NCI-H345 treated with DMSO at 0.1 percent for 48 hours (cell line): ENCODE measurements around the gene RC3H2.
A peak's percentile ranks its signal among the peaks of the same experiment; 100 is the strongest.
"Not testable (repeated sequence)": the region's sequence is repeated elsewhere in the genome, so short reads cannot be mapped to it uniquely, and the experiment has no call there.

ENCODE experiments used
- DNase-seq: peaks from one replicate; lab custom pipeline; 2025; ENCODE audit not compliant: unreplicated experiment; lab: John Stamatoyannopoulos, UW

RC3H2 gene

DNA sequence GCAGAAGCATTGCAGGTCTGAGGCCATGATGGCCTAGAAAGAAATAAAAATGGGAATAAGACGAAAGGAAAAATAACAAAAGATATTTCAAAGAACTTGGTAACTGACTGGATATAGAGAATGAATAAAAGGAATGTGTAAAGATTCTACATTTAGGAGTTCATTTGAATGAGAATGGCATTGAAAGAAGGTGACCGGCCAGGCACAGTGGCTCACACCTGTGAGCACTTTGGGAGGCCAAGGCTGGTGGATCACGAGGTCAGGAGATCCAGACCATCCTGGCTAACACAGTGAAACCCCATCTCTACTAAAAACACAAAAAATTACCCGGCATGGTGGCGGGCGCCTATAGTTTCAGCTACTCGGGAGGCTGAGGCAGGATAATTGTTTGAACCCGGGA lies 17.6 kb upstream of the RC3H2 start:
- DNase-seq: no peak

- no peak for DNase-seq
Measured at GRCh38 chr9:122918310-122918709, 13.2 kb upstream of the RC3H2 start.

GRCh38 chr9:122912964-122913673 lies 8.0 kb upstream of the RC3H2 start, which contains the start of gene ZBTB6:
Gene ZBTB6 (minus strand): TSS chr9:122913323. CDS start chr9:122912072, 1,251 bp downstream.
- DNase-seq: peak; percentile 79

DNA sequence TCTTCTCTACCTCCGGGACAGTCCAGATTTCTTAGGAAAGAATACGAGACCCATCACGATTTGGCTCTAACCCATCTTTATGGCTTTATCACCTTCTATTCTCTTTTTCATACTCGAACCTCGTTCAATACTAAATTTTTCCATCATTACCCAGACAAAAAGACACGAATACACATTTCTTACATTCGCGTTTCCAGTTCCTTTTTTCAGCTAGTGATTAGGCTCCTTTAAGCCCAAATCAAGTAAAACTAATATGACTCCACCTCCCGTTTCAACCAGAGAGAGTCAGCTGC lies 7.5 kb upstream of the RC3H2 start:
- no peak for DNase-seq

GRCh38 chr9:122906122-122906521 lies 963 bp upstream of the RC3H2 start:
- DNase-seq: not testable (repeated sequence)

DNA sequence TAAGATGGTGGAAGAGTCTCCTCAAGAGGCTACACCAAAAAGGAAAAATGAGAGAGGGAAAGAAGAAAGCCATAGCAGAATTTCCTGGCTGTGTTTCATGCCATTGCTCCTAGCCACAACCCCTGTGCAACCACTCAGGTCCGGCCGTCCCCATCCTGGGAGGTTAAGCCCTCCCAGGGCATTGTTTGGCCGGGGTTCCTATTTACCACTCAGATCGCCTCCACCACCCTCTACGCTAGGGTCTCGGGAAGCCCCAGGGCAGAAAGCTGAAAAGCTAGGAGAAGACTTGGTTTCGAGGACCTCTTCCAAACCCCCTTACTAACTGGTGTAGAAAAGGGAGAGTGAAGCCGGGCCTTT lies 715 bp downstream of the RC3H2 start:
- DNase-seq: no peak

DNA sequence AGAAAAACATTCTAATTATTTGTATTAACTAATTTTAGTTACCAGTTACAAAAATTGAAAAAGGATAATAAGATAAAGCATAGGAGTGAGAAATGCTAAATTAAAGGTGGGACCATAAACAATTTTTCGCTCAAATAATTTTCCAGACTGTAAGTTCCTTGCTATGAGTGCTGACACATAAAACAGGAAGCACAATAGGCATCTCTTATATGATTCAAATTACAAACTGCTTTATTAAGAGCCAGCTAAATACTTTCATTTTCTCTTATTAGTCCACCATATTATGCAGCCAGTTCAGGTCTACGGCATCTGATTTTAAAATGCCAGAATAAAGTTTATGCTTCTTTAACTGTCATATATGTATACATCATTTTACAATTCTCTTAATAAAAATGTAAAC lies 4.4 kb downstream of the RC3H2 start:
- DNase-seq: no peak

- no peak for DNase-seq
Measured at GRCh38 chr9:122897969-122898368, 7.2 kb downstream of the RC3H2 start.

DNA sequence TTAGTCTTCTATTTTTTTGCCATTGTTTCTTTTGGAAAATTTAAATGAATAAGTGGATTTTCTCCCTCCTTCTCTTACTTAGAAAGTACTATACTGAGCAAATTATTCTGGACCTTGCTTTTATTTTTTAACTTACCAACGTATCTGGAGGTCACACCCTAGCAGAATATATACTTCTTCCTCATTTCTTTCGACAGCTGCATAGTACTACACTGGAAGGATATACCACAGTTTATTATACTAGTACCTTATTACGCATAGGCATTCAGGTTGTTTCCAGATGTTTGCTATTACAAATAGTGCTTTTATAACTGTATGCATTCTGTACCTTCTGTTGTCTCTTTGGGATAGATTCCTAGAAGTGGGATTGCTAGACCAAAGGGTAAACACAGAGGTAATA lies 16.7 kb downstream of the RC3H2 start:
- no peak for DNase-seq

- no peak for DNase-seq
Measured at GRCh38 chr9:122883125-122883524, 22.0 kb downstream of the RC3H2 start.

- no peak for DNase-seq
Measured at GRCh38 chr9:122879443-122879842, 25.7 kb downstream of the RC3H2 start.

DNA sequence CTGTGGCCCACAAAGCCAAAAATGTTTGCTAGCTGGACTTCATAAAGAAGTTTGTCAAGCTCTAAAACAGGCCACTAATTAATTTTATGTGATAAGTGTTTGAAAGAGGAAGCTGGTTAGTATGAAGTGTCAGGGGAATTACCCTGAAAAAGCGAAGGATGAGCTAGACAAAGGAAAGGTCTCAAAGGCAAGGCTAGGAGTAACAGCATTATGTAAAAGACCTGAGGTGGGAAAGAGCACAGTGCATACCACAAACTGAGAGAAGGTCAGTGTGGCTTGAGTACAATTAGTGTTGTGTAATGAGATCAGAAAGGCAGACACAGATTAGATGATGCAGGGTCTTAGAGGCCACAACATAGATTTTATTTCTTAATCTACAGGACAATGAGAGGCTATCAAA lies 29.6 kb downstream of the RC3H2 start:
- no peak for DNase-seq

GRCh38 chr9:122867276-122867675 lies 37.9 kb downstream of the RC3H2 start:
- not testable (repeated sequence) for DNase-seq

GRCh38 chr9:122866079-122866478 lies 39.1 kb downstream of the RC3H2 start:
- DNase-seq: no peak

GRCh38 chr9:122865300-122865699 lies 39.9 kb downstream of the RC3H2 start:
- DNase-seq: no peak

DNA sequence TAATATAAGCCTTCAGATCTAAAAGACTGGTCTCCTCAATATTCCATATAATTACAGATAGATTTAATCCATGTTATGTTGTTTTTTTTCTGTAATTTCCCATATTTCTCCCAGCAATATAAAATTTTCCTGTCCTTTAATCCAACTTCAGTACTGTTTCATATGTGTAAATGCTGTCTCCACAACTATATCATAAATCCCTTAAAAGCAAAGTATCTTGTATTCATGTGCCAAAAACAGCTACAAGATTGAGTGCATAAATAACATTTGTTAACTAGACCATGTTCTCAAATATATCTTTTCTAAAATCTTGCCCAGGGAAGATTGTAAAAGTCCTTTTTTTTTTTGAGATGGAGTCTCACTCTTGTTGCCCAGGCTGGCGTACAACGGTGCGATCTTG lies 41.8 kb downstream of the RC3H2 start:
- no peak for DNase-seq

GRCh38 chr9:122860319-122861142 lies 44.6 kb downstream of the RC3H2 start:
- no peak for DNase-seq

DNA sequence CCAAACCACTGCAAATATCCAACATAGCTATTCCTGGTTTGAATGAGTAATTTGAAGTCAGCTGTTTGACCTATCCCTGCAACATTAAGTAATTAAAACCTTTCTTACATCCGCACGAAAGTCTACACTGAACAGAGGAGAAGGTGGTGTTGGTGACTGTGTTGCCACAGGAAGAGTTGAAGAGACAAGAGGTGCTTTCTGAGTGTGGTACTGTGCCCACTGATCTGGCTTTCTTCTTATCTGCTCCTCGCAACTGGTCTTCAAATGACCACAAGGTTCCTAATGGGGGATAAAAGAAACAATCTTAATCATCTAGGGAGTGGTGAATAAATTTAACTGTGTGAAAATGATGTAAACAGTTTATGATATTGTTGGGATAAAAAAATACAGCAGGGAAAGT lies 47.3 kb downstream of the RC3H2 start:
- no peak for DNase-seq

DNA sequence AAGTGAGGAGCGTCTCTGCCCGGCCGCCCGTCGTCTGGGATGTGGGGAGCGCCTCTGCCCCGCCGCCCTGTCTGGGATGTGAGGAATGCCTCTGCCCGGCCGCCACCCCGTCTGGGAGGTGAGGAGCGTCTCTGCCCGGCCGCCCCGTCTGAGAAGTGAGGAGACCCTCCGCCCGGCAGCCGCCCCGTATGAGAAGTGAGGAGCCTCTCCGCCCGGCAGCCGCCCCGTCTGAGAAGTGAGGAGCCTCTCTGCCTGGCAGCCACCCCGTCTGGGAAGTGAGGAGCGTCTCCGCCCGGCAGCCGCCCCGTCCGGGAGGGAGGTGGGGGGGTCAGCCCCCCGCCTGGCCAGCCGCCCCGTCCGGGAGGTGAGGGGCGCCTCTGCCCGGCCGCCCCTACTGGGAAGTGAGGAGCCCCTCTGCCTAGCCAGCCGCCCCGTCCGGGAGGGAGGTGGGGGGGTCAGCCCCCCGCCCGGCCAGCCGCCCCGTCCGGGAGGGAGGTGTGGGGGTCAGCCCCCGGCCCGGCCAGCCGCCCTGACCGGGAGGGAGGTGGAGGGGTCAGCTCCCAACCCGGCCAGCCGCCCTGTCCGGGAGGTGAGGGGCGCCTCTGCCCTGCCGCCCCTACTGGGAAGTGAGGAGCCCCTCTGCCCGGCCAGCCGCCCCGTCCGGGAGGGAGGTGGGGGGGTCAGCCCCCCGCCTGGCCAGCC lies 52.9 kb downstream of the RC3H2 start:
- DNase-seq: not testable (repeated sequence)

DNA sequence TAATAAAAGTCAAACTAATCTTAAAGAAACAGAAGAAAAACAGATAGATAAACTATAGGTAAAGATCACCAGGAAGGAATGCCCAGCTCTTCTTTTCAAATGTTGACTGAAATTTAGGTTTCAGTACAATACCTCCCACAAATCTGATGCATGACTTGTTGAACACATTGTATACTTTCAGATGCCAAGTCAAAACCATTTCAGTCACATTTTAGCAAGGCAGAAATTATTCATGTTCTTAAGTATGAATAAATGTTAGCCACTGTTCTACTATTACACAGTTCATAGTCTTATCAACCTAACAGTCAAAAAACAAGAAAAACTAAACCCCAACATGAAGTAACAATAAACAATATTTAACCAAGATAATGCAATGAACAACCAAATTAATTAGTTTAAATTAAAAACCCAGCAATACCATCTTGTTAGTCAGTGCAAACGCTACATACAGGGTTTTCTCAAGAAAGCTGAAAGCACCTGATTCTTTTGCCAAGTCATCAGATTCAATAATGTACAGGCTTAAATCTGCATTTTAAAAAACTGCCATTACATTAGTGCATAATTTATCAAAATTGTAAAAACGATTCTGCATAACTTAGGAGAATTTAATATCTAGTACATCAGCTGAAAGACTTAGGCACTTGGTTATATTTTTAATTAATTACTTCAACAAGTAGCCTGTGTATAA lies 56.8 kb downstream of the RC3H2 start:
- DNase-seq: no peak

- no peak for DNase-seq
Measured at GRCh38 chr9:122846371-122846940, 58.7 kb downstream of the RC3H2 start.
